Cardiac fibroblast (primary cell): ENCODE results near the gene OR1J1.

Experiments used
- DNase-seq, 2 donors: peaks; one replicate each; pipeline versions ENCODE4 v3.0.0 to v3.0.0-alpha.2; 2010; ENCODE audit warnings: low read depth in 2 of 2
- H3K4me3 ChIP-seq, 2 donors: replicated peaks in 1 of 2; 1 replicate in 1 of 2; 2 replicates in 1 of 2; pipeline ENCODE4 v1.5.1; 2011; ENCODE audit warnings: low read depth in 2 of 2, low read length in 2 of 2, mild to moderate bottlenecking in 2 of 2, moderate library complexity in 1 of 2
- TF ChIP-seq, protein P1 (sequence below): IDR thresholded peaks from one replicate; pipeline ENCODE4 v1.5.1; 2011; ENCODE audit warnings: low read depth, mild to moderate bottlenecking, low read length, inconsistent platforms

The OR1J1 gene

DNA sequence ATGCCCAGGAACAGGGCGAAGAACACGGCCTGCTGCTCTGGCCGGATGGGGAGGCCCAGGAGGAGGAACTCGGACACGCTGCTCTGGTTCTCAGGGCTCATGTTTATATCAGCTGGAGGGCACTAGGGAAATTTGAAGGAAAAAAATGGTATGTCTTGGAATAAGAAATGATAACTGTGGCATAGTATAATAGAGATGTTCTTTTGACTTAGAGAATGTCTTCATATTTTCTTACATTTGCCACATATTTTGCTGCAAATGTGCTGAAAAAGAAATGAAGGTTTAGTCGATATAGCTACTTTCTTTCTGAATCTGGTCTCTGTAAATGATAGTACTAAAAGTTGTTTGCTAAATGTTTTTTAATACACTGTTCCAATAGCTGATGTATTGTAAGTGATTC, at the start of gene OR1J1:
Gene OR1J1 (minus strand): TSS at position 101 of the 400 bp plus-strand sequence. CDS start 0 bp downstream, at position 101.
- TF ChIP-seq, protein P1, sequence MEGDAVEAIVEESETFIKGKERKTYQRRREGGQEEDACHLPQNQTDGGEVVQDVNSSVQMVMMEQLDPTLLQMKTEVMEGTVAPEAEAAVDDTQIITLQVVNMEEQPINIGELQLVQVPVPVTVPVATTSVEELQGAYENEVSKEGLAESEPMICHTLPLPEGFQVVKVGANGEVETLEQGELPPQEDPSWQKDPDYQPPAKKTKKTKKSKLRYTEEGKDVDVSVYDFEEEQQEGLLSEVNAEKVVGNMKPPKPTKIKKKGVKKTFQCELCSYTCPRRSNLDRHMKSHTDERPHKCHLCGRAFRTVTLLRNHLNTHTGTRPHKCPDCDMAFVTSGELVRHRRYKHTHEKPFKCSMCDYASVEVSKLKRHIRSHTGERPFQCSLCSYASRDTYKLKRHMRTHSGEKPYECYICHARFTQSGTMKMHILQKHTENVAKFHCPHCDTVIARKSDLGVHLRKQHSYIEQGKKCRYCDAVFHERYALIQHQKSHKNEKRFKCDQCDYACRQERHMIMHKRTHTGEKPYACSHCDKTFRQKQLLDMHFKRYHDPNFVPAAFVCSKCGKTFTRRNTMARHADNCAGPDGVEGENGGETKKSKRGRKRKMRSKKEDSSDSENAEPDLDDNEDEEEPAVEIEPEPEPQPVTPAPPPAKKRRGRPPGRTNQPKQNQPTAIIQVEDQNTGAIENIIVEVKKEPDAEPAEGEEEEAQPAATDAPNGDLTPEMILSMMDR: no peak
- no peak within 1 kb of the TSS for H3K4me3 ChIP-seq
- no peak for DNase-seq

DNA sequence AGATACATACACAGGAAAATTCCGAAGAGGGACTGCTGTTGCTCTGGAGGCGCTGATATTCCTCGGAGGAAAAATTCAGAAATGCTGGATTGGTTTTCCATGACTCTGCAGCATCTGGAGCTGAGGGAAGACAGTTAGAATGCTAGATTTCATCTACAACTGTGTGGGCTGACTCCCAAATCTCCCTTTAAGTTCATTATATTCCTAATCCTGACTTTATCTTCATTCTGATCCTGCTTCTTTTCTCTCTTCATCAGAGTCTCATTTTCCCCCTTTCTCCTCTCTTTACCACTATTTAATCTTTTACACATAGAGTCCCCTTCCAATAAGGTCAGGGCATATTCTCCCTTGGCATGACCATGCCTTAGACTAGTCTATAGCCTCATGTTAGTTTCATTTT, 49.5 kb upstream of the OR1J1 start, which contains the start of gene OR1N1:
Gene OR1N1 (minus strand): TSS at position 101 of the 400 bp plus-strand sequence. CDS start 0 bp downstream, at position 101.
- DNase-seq: no peak
- no peak within 1 kb of the TSS for H3K4me3 ChIP-seq
- TF ChIP-seq, protein P1: no peak

DNA sequence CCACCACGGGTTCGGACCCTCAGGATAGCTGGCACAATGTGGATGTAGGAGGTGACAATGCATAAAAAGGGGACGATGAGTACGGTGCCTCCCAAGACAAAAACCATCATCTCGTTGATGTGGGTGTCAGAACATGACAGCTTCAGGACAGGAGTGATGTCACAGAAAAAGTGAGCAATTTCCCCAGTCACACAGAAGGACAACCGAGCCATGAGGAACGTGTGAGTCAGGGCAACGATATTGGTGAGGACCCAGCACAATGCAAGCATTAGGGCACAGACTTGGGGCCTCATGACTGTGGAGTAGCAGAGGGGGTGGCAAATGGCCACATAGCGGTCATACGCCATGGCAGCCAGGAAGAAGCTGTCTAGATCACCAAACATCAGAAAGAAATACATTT, 48.9 kb upstream of the OR1J1 start:
- DNase-seq: no peak
- H3K4me3 ChIP-seq: no peak overlapping the region
- TF ChIP-seq, protein P1: no peak

DNA sequence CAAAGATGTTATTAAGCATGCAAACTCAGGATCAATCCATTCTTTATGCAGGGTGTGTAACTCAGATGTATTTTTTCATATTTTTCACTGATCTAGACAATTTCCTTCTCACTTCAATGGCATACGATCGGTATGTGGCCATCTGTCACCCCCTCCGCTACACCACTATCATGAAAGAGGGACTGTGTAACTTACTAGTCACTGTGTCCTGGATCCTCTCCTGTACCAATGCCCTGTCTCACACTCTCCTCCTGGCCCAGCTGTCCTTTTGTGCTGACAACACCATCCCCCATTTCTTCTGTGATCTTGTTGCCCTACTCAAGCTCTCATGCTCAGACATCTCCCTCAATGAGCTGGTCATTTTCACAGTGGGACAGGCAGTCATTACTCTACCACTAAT, 41.6 kb upstream of the OR1J1 start:
- no peak for DNase-seq
- H3K4me3 ChIP-seq: no peak overlapping the region
- TF ChIP-seq, protein P1: no peak

DNA sequence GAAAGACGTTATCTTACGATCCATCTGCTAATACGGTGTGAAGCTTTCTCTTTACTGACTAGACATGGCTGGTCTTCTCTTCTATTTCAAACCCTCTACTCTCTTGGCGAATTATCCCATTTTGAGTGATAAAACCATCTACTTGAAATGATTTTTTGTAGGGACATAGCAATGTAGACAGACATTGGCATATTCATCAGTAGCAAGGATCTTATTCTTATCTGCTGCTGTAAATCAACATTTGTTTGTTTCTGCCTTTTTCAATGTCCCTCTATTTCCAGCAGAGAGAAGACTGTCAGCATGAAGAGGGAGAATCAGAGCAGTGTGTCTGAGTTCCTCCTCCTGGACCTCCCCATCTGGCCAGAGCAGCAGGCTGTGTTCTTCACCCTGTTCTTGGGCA, 41.1 kb upstream of the OR1J1 start, which contains the start of gene OR1J4:
Gene OR1J4 (plus strand): TSS at position 301 of the 400 bp plus-strand sequence. CDS start 0 bp downstream, at position 301.
- no peak within 1 kb of the TSS for H3K4me3 ChIP-seq
- DNase-seq: no peak

DNA sequence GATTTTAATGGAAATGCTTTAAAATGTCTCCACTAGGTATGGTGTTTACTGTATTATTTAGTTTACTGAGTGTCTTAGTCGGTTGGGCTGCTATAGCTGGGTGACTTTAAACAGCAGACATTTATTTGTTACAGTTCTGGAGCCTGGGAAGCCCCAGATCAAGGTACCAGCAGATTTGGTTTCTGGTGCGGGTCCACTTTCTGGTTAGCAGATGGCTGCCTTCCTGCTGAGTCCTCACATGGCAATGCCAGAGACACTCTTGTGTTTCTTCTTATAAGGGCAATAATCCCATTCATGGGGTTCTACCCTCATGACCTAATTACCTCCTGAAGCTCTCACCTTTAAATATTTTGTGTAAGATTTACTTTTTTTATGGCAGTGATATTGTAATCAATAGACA, 40.5 kb upstream of the OR1J1 start:
- H3K4me3 ChIP-seq: no peak overlapping the region
- DNase-seq: no peak
- TF ChIP-seq, protein P1: no peak

More for the DNA sequence above, 41.1 kb upstream of the OR1J1 start, which contains the start of gene OR1J4:
- TF ChIP-seq, protein P1: no peak

DNA sequence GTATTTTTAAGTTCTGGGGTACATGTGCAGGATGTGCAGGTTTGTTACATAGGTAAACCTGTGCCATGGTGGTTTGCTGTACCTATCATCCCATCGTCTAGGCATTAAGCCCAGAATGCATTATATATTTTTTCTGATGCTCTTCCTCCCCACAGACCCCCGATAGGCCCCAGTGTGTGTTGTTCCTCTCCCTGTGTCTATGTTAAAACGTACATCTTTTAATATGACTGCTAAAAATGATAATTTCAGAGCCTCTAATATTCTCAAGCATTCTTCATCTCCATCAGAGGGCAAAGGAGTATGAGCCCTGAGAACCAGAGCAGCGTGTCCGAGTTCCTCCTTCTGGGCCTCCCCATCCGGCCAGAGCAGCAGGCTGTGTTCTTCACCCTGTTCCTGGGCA, 32.8 kb upstream of the OR1J1 start, which contains the start of gene OR1J2:
Gene OR1J2 (plus strand): TSS at position 301 of the 400 bp plus-strand sequence. CDS start 0 bp downstream, at position 301.
- DNase-seq: no peak
- TF ChIP-seq, protein P1: no peak
- H3K4me3 ChIP-seq: no peak within 1 kb of the TSS
